ENCODE results near the gene CFD. TPM values are rescaled to one million over a fixed set of nuclear protein-coding genes. Genes with fewer than 3 reads are reported as not detected.
"Not testable (repeated sequence)": the region's sequence is repeated elsewhere in the genome, so short reads cannot be mapped to it uniquely, and the experiment has no call there.

CFD gene
- total RNA-seq, 1 donor from 2014 or later = 139 TPM

DNA sequence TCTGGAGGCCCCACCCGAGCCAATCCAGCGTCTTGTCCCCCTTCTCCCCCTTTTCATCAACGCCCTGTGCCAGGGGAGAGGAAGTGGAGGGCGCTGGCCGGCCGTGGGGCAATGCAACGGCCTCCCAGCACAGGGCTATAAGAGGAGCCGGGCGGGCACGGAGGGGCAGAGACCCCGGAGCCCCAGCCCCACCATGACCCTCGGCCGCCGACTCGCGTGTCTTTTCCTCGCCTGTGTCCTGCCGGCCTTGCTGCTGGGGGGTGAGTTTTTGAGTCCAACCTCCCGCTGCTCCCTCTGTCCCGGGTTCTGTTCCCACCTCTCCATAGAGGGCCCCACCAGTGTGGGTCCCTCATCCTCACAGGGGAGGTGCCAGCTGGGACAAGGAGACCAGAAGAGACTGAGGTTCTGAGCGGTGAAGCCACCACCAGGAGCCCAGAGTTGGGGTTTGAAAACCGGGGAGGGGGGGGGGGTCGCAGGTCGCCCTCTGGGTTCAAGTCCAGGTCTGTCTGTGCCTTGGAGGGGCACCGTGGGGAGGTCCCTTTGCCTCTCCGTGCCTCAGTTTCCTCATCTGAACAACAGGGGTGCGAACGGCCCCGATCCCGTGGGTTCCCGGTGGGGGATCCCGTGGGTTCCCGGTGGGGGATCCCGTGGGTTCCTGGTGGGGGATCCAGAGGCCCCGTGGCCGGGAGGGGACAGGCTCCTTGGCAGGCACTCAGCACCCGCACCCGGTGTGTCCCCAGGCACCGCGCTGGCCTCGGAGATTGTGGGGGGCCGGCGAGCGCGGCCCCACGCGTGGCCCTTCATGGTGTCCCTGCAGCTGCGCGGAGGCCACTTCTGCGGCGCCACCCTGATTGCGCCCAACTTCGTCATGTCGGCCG is 7.1 kb upstream of the CFD start, which contains the start of gene ELANE:
Gene ELANE (plus strand): TSS at position 168 of the 878 bp plus-strand sequence. CDS start 26 bp downstream, at position 194.
- no peak for DNase-seq (ENCODE audit: low spot score)

DNA sequence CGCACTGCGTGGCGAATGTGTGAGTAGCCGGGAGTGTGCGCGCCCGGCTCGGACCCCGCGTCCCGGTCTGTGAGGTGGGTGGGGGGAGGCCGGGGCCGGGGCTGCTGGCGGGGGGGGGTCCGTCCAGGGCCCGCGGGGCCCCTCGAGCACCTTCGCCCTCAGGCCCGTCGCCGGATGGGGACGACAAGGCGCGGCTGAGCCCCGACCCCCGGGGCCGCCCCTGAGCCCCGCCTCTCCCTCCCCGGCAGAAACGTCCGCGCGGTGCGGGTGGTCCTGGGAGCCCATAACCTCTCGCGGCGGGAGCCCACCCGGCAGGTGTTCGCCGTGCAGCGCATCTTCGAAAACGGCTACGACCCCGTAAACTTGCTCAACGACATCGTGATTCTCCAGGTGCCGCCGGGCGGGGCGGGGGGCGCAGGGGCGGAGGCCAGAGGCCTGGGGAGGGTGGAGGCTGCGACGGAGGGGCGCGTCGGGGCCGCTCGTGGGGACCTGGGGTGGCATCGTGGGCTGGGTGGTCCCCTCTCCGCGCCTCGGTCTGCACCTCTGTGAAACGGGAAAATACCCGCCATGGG is 6.4 kb upstream of the CFD start:
- no peak for DNase-seq (ENCODE audit: low spot score)

DNA sequence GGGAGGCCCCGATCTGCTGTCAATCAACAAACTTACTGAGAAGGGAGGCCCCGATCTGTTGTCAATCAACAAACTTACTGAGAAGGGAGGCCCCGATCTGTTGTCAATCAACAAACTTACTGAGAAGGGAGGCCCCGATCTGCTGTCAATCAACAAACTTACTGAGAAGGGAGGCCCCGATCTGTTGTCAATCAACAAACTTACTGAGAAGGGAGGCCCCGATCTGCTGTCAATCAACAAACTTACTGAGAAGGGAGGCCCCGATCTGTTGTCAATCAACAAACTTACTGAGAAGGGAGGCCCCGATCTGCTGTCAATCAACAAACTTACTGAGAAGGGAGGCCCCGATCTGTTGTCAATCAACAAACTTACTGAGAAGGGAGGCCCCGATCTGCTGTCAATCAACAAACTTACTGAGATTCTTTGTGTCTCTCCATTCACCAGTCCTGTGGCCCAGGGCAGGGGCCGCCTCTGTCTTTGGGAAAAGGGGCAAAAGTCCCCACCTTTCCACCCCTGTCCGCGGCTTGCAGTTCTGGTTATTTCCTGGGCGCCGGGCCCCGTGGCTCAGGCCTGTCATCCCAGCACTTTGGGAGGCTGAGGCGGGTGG is 5.7 kb upstream of the CFD start:
- not testable (repeated sequence) for DNase-seq (ENCODE audit: low spot score)

GRCh38 chr19:854549-854948 is 4.9 kb upstream of the CFD start:
- no peak for DNase-seq (ENCODE audit: low spot score)

- no peak for DNase-seq (ENCODE audit: low spot score)
Measured at GRCh38 chr19:855142-855541, 4.3 kb upstream of the CFD start.

DNA sequence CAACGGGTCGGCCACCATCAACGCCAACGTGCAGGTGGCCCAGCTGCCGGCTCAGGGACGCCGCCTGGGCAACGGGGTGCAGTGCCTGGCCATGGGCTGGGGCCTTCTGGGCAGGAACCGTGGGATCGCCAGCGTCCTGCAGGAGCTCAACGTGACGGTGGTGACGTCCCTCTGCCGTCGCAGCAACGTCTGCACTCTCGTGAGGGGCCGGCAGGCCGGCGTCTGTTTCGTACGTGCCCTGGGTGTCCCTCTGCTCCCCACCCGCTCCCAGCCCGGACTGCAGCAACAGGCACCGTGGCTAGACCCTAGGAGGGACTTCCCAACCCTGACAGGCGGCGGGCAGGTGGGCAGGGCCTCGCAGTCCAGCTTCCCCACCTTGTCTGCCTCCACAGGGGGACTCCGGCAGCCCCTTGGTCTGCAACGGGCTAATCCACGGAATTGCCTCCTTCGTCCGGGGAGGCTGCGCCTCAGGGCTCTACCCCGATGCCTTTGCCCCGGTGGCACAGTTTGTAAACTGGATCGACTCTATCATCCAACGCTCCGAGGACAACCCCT is 3.8 kb upstream of the CFD start:
- no peak for DNase-seq (ENCODE audit: low spot score)

- no peak for DNase-seq (ENCODE audit: low spot score)
Measured at GRCh38 chr19:858284-858683, 1.2 kb upstream of the CFD start.

- no peak for DNase-seq (ENCODE audit: low spot score)
Measured at GRCh38 chr19:861141-861755, 1.8 kb downstream of the CFD start.

DNA sequence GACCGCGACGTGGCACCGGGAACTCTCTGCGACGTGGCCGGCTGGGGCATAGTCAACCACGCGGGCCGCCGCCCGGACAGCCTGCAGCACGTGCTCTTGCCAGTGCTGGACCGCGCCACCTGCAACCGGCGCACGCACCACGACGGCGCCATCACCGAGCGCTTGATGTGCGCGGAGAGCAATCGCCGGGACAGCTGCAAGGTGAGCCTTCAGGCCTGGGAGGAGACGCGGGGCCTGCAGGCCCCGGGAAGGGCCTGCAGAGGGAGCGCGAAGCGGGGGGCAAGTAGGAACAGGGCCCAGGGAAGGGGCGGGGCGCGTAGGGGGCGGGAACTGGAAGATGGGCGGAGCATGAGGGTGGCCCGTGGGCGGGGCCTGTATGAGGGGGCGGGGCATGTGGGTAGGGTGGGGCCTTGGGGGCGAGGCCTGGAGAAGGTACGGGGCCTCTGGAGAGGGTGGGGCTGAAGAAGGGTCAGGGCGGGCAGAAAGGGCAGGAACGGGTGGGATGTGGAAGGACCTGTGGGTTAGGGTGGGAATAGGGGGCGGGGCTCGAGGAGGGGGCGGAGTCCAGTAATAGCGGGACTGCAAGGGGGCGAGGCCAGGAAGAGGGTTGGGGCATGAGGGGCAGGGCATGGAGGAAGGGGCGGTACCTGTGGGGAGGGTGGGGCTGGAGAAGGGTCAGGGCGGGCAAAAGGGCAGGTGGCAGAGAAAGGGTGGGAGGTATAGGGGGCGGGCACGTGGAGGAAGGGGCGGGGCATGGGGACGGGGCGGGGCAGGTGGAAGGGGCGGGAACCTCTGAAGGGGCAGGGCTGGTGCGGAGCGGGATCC is 2.5 kb downstream of the CFD start:
- no peak for DNase-seq (ENCODE audit: low spot score)

DNA sequence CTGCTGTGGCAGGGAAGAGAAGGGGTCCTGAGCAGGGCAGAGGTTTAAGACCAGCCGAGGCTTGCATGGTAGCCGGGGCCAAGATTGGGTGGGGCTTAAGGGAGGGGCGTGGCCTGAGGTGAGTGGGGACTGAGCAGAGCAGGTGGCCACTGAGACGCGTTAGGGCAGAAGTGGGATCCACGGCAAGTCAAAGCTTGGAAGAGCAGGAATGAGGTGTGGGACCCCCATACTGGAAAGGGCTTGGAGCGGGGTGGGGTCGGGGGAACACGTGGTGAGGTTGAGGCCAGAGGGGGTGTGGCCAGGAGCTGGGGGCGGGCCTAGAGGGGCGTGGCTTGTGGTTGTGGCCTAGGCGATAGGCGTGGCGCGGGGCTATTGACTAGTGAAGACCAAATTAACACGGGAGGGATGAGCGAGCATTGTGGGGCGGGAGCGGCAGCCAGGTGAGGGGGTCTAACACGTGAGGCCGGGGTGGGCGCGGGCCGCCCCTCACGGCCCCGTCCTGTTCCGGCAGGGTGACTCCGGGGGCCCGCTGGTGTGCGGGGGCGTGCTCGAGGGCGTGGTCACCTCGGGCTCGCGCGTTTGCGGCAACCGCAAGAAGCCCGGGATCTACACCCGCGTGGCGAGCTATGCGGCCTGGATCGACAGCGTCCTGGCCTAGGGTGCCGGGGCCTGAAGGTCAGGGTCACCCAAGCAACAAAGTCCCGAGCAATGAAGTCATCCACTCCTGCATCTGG is 3.3 kb downstream of the CFD start:
- DNase-seq (ENCODE audit: low spot score) = peak; percentile 80

- no peak for DNase-seq (ENCODE audit: low spot score)
Measured at GRCh38 chr19:863315-863620, 3.8 kb downstream of the CFD start.

GRCh38 chr19:866769-867300 is 7.4 kb downstream of the CFD start:
- DNase-seq (ENCODE audit: low spot score) = no peak

DNA sequence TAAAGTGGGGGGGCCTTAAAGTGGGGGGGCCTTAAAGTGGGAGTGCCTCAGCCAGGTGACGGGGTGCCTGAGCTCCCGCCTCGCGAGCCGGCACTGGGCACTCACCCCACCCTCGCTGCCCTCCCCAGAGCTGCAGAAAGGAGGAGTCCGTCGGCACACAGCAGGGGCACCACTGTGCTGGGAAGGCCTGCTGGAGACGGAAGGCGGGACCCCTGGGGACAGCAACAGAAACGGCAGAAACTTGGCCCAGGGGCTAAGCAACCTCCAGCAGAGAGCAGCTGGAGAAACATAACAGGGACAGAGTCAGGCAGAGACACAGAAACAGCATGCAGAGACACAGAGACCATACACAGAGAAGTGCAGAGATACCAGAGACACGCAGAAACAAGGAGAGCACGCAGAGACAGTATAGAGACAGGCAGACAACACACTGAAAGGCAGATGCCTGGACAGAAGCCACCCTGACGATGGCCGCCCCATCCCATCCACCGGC is 7.9 kb downstream of the CFD start:
- DNase-seq (ENCODE audit: low spot score) = no peak

GRCh38 chr19:867855-868457 is 8.5 kb downstream of the CFD start:
- DNase-seq (ENCODE audit: low spot score) = no peak

DNA sequence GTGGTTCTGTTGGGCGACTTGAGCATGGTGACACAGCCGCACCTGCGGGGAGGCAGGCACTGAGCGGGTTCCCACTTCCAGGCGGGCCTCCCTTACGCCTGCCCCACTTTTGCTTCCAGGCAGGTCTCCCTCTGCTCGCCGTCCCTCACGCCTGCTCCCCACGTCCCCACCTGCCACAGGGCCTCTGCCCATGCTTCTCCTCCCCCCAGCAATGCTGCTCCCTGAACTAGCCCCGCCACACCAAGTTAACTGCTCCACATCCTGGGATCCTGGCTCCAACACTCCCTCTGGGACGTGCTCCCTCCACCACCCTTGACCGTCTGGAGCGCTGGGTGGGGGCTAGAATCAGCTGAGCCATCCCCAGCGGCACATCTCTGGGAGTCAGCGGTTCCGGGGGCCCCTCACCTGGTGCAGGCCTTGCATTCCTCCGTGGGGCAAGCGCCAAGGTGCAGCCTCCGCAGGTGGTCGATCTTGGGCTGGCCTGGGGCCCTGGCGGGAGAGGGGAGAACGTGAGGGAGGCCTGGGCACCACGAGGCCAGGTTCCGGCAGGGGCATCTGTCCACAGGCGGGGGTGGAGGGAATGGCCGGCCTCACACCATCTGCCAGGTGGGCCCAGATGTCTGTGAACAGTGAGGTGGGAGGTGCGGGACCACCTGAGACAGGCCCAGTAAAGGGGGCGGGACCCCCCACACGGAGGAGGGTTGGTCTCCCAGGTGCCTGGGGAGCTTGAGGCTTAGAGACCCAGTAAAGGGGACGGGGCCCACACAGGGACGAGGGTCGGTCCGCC is 9.2 kb downstream of the CFD start:
- DNase-seq (ENCODE audit: low spot score) = no peak

- peak; percentile 82 for DNase-seq (ENCODE audit: low spot score)
Measured at GRCh38 chr19:869245-870177, 10.0 kb downstream of the CFD start.

DNA sequence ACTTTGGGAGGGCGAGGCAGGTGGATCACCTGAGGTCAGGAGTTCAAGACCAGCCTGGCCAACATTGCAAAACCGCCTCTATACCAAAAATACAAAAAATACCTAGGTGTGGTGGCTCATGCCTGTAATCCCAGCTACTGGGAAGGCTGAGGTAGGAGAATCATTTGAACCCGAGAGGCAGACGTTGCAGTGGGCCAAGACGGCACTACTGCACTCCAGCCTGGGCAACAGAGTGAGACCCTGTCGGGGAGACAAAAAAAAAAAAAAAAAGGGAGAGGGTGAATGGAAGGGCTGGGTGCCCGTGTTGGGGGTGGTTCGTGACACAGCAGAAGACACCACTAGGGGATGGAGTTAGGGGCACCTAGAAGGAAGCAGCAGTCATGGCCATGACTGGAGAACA is 10.8 kb downstream of the CFD start:
- no peak for DNase-seq (ENCODE audit: low spot score)

GRCh38 chr19:870963-871401 is 11.5 kb downstream of the CFD start:
- no peak for DNase-seq (ENCODE audit: low spot score)

Measured in ureter (tissue), 1 donor.